ENCODE data around the gene UGT3A1.
A peak's percentile ranks its signal among the peaks of the same experiment; 100 is the strongest.

DNA sequence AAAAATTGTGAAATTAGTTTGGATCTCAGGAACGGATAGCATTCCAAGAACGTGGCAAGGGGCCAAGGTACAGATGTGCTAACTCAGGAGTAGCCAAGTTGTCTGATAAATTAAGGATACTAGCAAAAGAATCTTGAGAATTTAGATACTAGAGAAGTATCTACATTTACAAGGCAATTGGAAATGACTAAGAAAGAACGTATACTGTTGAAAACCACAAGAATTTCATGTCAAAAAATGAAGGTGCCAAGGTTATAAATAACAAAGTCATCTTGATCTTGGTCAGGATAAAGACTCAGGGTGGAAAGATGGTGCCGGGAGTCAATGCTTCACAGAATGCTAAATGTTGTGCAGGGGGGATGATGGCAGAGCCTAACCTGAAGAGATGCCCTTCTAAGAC, 72.0 kb downstream of the UGT3A1 start:
- TF ChIP-seq FOXJ3 (CRISPR knock-in tag; IDR thresholded peaks at IDR 0.05) (no peak), CTCF (IDR thresholded peaks at IDR 0.05) (no peak), ELF1 (IDR thresholded peaks at IDR 0.05) (no peak), TAF1 (IDR thresholded peaks at IDR 0.05; ENCODE audit: borderline replicate concordance, low read depth, low read length) (no peak)
- TF ChIP-seq, protein P1, sequence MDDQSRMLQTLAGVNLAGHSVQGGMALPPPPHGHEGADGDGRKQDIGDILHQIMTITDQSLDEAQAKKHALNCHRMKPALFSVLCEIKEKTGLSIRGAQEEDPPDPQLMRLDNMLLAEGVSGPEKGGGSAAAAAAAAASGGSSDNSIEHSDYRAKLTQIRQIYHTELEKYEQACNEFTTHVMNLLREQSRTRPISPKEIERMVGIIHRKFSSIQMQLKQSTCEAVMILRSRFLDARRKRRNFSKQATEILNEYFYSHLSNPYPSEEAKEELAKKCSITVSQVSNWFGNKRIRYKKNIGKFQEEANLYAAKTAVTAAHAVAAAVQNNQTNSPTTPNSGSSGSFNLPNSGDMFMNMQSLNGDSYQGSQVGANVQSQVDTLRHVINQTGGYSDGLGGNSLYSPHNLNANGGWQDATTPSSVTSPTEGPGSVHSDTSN (IDR thresholded peaks at IDR 0.05) = peak; percentile 81
- TF ChIP-seq, protein P2, sequence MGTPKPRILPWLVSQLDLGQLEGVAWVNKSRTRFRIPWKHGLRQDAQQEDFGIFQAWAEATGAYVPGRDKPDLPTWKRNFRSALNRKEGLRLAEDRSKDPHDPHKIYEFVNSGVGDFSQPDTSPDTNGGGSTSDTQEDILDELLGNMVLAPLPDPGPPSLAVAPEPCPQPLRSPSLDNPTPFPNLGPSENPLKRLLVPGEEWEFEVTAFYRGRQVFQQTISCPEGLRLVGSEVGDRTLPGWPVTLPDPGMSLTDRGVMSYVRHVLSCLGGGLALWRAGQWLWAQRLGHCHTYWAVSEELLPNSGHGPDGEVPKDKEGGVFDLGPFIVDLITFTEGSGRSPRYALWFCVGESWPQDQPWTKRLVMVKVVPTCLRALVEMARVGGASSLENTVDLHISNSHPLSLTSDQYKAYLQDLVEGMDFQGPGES (IDR thresholded peaks at IDR 0.05; ENCODE audit: low read depth, low read length) = no peak
